ENCODE measurements around the gene FUT4. TPM values are rescaled to one million over a fixed set of nuclear protein-coding genes. Genes with fewer than 3 reads are reported as not detected.

The FUT4 gene
- total RNA-seq: 5.5 and 5.8 TPM in 2 replicates

GRCh38 chr11:94543695-94544645 is at the start of gene FUT4:
Gene FUT4 (plus strand): TSS chr11:94543921. CDS start chr11:94544134, 213 bp downstream.

GRCh38 chr11:94511932-94512781 is 31.6 kb upstream of the FUT4 start, which contains the start of gene C11orf97:
Gene C11orf97 (plus strand): TSS chr11:94512461. CDS start chr11:94512529, 68 bp downstream.

GRCh38 chr11:94567181-94567670 is 23.5 kb downstream of the FUT4 start, which contains the start of gene PIWIL4:
Gene PIWIL4 (plus strand): TSS chr11:94567368. CDS start chr11:94567519, 151 bp downstream.

Other genes with a start within 250 kb of the FUT4 start
- not detected in 2 replicates for gene IZUMO1R, start 239.3 kb upstream of the FUT4 start, total RNA-seq
- not detected in 2 replicates for gene GPR83, start 142.5 kb upstream of the FUT4 start, total RNA-seq
- gene MRE11, start 50.1 kb upstream of the FUT4 start, total RNA-seq: 3.3 and 7.7 TPM in 2 replicates
- gene ANKRD49, start 49.9 kb upstream of the FUT4 start, total RNA-seq: 3.7 and 5.2 TPM in 2 replicates
- not detected in 2 replicates for gene C11orf97, start 31.5 kb upstream of the FUT4 start, total RNA-seq
- gene PIWIL4, start 23.4 kb downstream of the FUT4 start, total RNA-seq: 0.16 and 1.6 TPM in 2 replicates
- gene AMOTL1, start 224.4 kb downstream of the FUT4 start, total RNA-seq: 29.7 and 31.1 TPM in 2 replicates

Data from mesangial cell (primary cell).